HL-60 (cell line): Measurements from ENCODE around the gene TBC1D23.
"Not testable (repeated sequence)": the region's sequence is repeated elsewhere in the genome, so short reads cannot be mapped to it uniquely, and the experiment has no call there.

Experiments used
- DNase-seq, 2 experiments: peaks; one replicate each; pipeline ENCODE4 v3.0.0-alpha.2; 2010 to 2020; ENCODE audit warnings: low read depth in 1 of 2, low spot score in 1 of 2
- H3K27ac ChIP-seq: fragments of 250-450 bp; sonication (Bioruptor Pico); replicated peaks from 2 replicates; pipeline ENCODE4 v1.5.1; 2020; ENCODE audit warnings: mild to moderate bottlenecking, moderate library complexity
- H3K27me3 ChIP-seq: fragments of 250-450 bp; sonication (Bioruptor Pico); 2 replicates; pipeline ENCODE4 v1.5.1; 2021; ENCODE audit warnings: mild to moderate bottlenecking, moderate library complexity; ENCODE audit not compliant: insufficient read depth, poor library complexity, severe bottlenecking
- H3K4me3 ChIP-seq: replicated peaks from 2 replicates; pipeline ENCODE4 v1.5.1; 2011; ENCODE audit warnings: mild to moderate bottlenecking, control low read depth, low read length; ENCODE audit not compliant: insufficient read depth
- GABPA ChIP-seq: IDR thresholded peaks from 2 replicates; pipeline ENCODE4 v1.6.1; 2012; ENCODE audit warnings: low read depth
- POLR2AphosphoS5 ChIP-seq: IDR thresholded peaks from 2 replicates; pipeline ENCODE4 v1.6.1; 2012; ENCODE audit warnings: low read depth
- SPI1 ChIP-seq: IDR thresholded peaks from 2 replicates; pipeline ENCODE4 v1.6.1; 2012; ENCODE audit warnings: low read depth, mild to moderate bottlenecking, borderline replicate concordance
- TF ChIP-seq, protein P1 (sequence below): IDR thresholded peaks from one replicate; pipeline ENCODE4 v1.5.1; 2011; ENCODE audit warnings: low read length, control low read depth, inconsistent platforms; ENCODE audit not compliant: insufficient read depth
- TF ChIP-seq, protein P2 (sequence below): IDR thresholded peaks from 2 replicates; pipeline ENCODE4 v1.6.1; 2012; ENCODE audit warnings: low read depth; ENCODE audit not compliant: insufficient replicate concordance

The TBC1D23 gene

DNA sequence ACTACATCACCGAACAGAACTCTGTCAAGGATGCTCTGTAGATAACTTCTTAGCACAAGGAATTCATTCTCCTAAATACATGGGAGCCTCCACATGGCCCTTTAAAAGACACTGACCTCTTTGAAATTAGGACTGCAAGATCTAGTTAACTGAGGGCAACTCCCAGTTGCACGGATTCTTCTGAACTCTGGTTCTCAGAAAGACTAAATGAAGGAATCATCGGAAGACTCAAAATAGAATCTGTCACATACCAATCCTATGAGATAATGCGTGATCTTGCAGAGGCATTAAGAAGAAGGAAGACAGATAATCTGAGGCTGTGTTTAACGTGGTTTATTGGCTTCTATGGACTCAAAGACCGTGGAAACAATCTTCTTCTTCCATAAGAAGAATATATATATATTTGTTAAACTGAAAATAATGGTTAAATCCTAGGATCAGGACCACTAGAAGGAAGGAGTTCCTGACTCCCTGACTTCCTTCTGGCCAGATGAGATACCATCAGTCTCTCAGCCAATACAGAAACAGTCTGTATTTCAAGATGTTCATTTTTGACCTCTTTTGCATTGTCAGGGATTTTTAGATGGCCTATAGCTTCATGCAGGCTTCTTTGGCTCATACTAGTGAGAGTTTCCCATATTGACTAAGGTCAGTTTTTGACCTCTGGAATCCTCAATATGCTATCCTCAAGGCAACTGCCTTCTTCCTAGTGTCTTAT lies 33.9 kb upstream of the TBC1D23 start:
- TF ChIP-seq, protein P1, sequence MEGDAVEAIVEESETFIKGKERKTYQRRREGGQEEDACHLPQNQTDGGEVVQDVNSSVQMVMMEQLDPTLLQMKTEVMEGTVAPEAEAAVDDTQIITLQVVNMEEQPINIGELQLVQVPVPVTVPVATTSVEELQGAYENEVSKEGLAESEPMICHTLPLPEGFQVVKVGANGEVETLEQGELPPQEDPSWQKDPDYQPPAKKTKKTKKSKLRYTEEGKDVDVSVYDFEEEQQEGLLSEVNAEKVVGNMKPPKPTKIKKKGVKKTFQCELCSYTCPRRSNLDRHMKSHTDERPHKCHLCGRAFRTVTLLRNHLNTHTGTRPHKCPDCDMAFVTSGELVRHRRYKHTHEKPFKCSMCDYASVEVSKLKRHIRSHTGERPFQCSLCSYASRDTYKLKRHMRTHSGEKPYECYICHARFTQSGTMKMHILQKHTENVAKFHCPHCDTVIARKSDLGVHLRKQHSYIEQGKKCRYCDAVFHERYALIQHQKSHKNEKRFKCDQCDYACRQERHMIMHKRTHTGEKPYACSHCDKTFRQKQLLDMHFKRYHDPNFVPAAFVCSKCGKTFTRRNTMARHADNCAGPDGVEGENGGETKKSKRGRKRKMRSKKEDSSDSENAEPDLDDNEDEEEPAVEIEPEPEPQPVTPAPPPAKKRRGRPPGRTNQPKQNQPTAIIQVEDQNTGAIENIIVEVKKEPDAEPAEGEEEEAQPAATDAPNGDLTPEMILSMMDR: no peak
- TF ChIP-seq SPI1: no peak
- TF ChIP-seq POLR2AphosphoS5: no peak
- Histone ChIP-seq H3K27ac (no peak overlapping the region), H3K27me3 (no peaks in the 10 kb centered on the region), H3K4me3 (no peak overlapping the region)
- DNase-seq: no peak

DNA sequence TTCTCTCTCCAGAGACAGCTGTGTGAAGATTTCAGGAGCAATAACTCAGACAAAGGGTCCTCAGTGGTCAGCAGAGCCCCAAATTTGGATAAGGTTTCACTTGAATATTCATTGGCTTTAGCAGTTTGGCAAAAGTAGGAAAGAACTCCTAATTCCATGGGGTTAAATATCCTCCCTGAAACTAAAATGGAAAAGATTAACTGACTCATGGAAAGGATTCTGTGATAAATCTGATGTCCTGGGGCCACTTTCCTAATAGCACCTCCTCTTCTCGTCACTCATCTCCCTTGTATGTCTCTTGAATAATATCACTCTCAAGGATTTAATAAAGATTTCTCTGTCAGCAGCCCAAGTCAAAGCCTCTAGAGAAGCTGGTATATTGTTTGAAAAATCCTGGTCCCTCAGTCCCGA lies 33.3 kb upstream of the TBC1D23 start:
- TF ChIP-seq GABPA (no peak), SPI1 (no peak), POLR2AphosphoS5 (no peak)
- TF ChIP-seq, protein P1: no peak
- TF ChIP-seq, protein P2, sequence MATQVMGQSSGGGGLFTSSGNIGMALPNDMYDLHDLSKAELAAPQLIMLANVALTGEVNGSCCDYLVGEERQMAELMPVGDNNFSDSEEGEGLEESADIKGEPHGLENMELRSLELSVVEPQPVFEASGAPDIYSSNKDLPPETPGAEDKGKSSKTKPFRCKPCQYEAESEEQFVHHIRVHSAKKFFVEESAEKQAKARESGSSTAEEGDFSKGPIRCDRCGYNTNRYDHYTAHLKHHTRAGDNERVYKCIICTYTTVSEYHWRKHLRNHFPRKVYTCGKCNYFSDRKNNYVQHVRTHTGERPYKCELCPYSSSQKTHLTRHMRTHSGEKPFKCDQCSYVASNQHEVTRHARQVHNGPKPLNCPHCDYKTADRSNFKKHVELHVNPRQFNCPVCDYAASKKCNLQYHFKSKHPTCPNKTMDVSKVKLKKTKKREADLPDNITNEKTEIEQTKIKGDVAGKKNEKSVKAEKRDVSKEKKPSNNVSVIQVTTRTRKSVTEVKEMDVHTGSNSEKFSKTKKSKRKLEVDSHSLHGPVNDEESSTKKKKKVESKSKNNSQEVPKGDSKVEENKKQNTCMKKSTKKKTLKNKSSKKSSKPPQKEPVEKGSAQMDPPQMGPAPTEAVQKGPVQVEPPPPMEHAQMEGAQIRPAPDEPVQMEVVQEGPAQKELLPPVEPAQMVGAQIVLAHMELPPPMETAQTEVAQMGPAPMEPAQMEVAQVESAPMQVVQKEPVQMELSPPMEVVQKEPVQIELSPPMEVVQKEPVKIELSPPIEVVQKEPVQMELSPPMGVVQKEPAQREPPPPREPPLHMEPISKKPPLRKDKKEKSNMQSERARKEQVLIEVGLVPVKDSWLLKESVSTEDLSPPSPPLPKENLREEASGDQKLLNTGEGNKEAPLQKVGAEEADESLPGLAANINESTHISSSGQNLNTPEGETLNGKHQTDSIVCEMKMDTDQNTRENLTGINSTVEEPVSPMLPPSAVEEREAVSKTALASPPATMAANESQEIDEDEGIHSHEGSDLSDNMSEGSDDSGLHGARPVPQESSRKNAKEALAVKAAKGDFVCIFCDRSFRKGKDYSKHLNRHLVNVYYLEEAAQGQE: no peak
- no peak for DNase-seq
- H3K4me3 ChIP-seq: no peak overlapping the region
- no peaks in the 10 kb centered on the region for H3K27me3 ChIP-seq
- H3K27ac ChIP-seq: no peak overlapping the region

DNA sequence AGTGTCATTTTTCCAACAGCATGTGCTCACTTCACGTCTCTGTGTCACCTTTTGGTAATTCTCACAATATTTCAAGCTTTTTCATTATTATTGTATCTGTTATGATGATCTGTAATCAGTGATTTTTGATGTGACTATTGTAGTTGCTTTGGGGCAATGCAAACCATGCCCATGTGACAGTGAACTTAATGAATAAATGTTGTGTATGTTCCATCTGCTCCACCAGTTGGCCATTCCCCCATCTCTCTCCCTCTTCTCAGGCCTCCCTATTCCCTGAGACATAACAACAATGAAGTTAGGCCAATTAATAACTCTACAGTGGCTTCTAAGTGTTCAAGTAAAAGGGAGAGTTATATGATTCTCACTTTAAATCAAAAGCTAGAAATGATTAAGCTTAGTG lies 32.5 kb upstream of the TBC1D23 start:
- H3K27me3 ChIP-seq: no peaks in the 10 kb centered on the region
- TF ChIP-seq, protein P2: no peak
- TF ChIP-seq GABPA (no peak), POLR2AphosphoS5 (no peak), SPI1 (no peak)
- TF ChIP-seq, protein P1: no peak
- no peak overlapping the region for H3K27ac ChIP-seq
- no peak for DNase-seq
- no peak overlapping the region for H3K4me3 ChIP-seq

DNA sequence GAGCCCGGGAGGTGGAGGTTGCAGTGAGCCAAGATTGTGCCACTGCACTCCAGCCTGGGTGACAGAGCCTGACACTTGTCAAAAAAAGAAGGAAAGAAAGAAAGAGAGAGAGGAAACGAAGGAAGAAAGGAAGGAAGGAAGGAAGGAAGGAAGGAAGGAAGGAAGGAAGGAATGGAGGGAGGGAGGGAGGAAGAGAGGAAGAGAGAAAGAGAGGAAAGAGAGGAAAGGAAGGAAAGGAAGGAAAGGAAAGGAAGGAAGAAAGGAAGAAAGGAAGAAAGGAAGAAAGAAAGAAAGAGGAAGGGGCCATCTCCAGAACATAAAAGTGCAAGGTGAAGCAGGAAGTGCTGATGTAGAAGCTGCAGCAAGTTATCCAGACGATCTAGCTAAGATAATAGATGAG lies 31.6 kb upstream of the TBC1D23 start:
- H3K27me3 ChIP-seq, H3K27ac ChIP-seq, DNase-seq, H3K4me3 ChIP-seq: not testable (repeated sequence)
